Measurements from ENCODE around the gene SF3A2. TPM values are rescaled to one million over a fixed set of nuclear protein-coding genes. Genes with fewer than 3 reads are reported as not detected.

The SF3A2 gene
- total RNA-seq, 1 experiment from 2014 or later: 44.9 TPM

DNA sequence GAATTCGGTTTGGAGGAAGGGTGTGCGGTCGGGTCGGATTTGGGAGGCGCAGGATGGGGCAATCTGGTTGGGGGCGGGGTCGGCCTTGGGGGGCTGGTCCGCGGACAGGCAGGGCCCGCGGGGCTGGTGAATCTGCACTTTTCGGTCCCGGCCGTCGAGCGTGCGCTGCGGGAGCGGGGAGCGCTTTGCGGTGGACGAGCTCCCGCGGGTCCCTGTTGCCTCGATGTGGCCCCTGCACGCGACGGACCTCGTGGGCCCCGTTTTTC is 33.5 kb downstream of the SF3A2 start:
- Histone ChIP-seq H3K36me3 (peaks cover 56% of the 10 kb centered on the region), H3K9me3 (replicated peaks) (no peaks in the 10 kb centered on the region), H3K27ac (peak overlapping the region; percentile 78), H3K27me3 (replicated peaks) (no peaks in the 10 kb centered on the region), H3K4me1 (replicated peaks) (peaks cover 33% of the 10 kb centered on the region), H3K4me3 (peak overlapping the region; percentile 92)
- no peak for DNase-seq (ENCODE audit: low read depth in 1 of 2, low spot score in 2 of 2)

GRCh38 chr19:2270423-2271233 is 34.0 kb downstream of the SF3A2 start:
- peak; percentile 47 to 77 for DNase-seq (ENCODE audit: low read depth in 1 of 2, low spot score in 2 of 2)

GRCh38 chr19:2271234-2272103 is 34.8 kb downstream of the SF3A2 start:
- peak overlapping the region; percentile 92 for H3K4me3 ChIP-seq
- no peak for DNase-seq (ENCODE audit: low read depth in 1 of 2, low spot score in 2 of 2)
- no peak overlapping the region; the same call in 1 of the 2 replicates for H3K27ac ChIP-seq
- H3K9me3 ChIP-seq (replicated peaks): no peaks in the 10 kb centered on the region
- peaks cover 31% of the 10 kb centered on the region for H3K4me1 ChIP-seq (replicated peaks)
- H3K36me3 ChIP-seq: peaks cover 69% of the 10 kb centered on the region
- no peaks in the 10 kb centered on the region for H3K27me3 ChIP-seq (replicated peaks)

More at GRCh38 chr19:2270423-2271233, 34.0 kb downstream of the SF3A2 start:
- H3K4me1 ChIP-seq (replicated peaks): peaks cover 33% of the 10 kb centered on the region
- H3K9me3 ChIP-seq (replicated peaks): no peaks in the 10 kb centered on the region
- no peaks in the 10 kb centered on the region for H3K27me3 ChIP-seq (replicated peaks)
- H3K27ac ChIP-seq: peak overlapping the region; percentile 78
- H3K4me3 ChIP-seq: peak overlapping the region; percentile 92
- peaks cover 61% of the 10 kb centered on the region for H3K36me3 ChIP-seq

- no peaks in the 10 kb centered on the region for H3K9me3 ChIP-seq (replicated peaks)
- peak; percentile 62 to 84 for DNase-seq (ENCODE audit: low read depth in 1 of 2, low spot score in 2 of 2)
- no peak overlapping the region for H3K27ac ChIP-seq
- peaks cover 79% of the 10 kb centered on the region for H3K36me3 ChIP-seq
- no peaks in the 10 kb centered on the region for H3K27me3 ChIP-seq (replicated peaks)
- H3K4me3 ChIP-seq: 0 out of 2 replicates have a peak overlapping the region, but pooled peaks have one; percentile 6
- H3K4me1 ChIP-seq (replicated peaks): peaks cover 25% of the 10 kb centered on the region
Measured at GRCh38 chr19:2273356-2274184, 36.9 kb downstream of the SF3A2 start.

DNA sequence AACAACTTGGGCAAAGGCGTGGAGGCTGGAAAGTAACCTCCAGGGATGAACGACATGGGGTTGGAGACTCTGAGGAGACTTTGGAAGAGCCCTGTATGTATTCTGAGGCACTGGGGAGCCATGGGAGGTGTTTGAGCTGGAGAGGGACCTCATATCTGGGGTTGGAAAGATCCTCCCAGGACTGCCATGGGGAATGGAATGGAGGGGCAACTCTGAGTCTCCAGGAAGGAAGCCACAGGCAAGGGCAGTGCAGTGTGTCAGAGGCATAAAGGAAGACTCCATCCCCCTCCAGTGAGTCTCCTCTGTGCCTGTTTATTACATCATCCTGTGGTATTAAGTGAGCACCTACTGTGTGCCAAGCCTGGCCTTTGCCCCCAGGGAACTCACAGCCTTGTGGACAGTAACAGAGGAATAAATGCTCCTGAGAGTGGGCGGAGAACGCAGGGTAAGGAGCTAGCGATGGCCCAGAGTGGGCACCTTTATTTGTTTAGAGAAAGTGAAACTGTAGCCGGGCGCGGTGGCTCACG is 37.6 kb downstream of the SF3A2 start:
- no peaks in the 10 kb centered on the region for H3K27me3 ChIP-seq (replicated peaks)
- no peak for DNase-seq (ENCODE audit: low read depth in 1 of 2, low spot score in 2 of 2)
- no peaks in the 10 kb centered on the region for H3K9me3 ChIP-seq (replicated peaks)
- H3K36me3 ChIP-seq: peaks cover 79% of the 10 kb centered on the region
- no peak overlapping the region for H3K4me3 ChIP-seq
- H3K27ac ChIP-seq: no peak overlapping the region
- peaks cover 23% of the 10 kb centered on the region for H3K4me1 ChIP-seq (replicated peaks)

DNA sequence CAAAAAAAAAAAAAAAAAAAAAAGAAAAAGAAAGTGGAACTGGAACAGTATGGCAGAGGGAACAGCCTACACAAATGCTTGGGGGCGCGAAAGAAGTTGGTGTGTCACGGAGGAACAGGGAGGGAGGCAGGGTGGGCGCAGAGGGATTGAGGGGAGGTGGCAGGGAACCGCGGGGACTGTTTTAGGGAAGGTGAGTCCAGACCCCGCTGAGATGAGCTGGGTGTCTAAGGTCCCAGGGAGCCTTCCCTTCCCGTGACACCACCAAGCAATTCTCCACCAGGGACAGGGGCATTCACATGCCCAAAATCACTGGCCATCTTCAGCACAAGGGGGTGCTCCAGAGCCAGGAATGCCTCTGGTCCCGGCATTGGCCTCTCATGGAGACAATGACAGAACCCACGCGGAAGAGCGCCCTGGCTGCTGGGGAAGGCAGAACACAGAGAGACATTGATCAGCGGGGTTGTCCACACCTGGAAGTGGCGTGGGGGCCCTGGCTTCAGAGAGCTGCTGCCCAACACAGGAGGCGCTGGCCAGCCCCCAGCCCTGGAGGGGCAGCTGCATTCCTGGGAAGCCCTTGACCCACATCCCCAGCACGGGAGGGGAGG is 38.4 kb downstream of the SF3A2 start:
- peak; percentile 44 to 78 for DNase-seq (ENCODE audit: low read depth in 1 of 2, low spot score in 2 of 2)
- no peaks in the 10 kb centered on the region for H3K9me3 ChIP-seq (replicated peaks)
- H3K36me3 ChIP-seq: peaks cover 73% of the 10 kb centered on the region
- no peaks in the 10 kb centered on the region for H3K27me3 ChIP-seq (replicated peaks)
- H3K4me3 ChIP-seq: no peak overlapping the region
- H3K4me1 ChIP-seq (replicated peaks): peaks cover 23% of the 10 kb centered on the region
- H3K27ac ChIP-seq: no peak overlapping the region

DNA sequence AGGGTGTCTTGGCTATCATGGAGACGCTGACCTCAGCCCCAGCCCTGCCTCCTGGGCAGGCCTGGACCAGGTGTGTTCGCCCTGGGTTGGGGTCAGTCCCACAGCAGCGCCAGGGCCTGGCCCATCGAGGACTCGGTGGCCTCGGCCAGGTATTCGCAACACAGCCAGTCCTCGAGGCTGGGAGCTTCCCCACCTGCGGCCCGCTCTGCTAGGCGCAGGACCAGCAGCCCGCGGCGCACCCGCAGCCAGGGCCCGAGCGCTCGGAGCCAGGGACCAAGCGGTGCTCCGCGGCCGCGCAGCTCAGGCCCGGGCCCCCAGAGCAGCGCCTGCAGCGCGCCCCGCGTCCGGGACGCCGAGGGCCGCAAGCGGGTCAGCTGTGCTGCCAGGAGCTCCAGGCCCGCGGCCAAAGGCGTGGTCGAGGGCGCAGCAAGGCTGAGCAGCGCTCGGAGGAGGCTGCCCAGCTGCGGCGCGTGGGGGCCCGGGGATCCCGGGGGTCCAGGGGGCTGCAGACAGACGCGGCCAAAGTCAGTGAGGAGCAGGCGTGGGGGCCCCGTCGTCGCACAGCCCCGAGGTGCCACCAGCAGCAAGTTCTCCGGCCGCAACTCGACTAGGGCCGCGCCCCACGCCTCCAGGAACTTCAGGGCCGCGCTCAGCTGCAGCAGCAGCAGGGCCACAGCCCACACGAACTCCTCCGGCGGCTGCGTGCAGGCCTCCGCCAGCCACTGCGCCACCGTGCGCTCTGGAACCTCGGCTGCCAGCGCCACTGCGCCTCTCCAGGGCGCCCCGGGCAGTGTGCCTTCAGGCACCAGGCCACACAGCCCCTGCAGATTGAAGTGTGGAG is 39.2 kb downstream of the SF3A2 start:
- Histone ChIP-seq H3K4me3 (no peak overlapping the region), H3K27ac (no peak overlapping the region), H3K36me3 (peaks cover 65% of the 10 kb centered on the region), H3K27me3 (replicated peaks) (no peaks in the 10 kb centered on the region), H3K9me3 (replicated peaks) (no peaks in the 10 kb centered on the region), H3K4me1 (replicated peaks) (peaks cover 23% of the 10 kb centered on the region)
- DNase-seq (ENCODE audit: low read depth in 1 of 2, low spot score in 2 of 2): no peak

GRCh38 chr19:2276429-2276986 is 39.9 kb downstream of the SF3A2 start:
- no peak for DNase-seq (ENCODE audit: low read depth in 1 of 2, low spot score in 2 of 2)
- Histone ChIP-seq H3K27me3 (replicated peaks) (no peaks in the 10 kb centered on the region), H3K4me3 (no peak overlapping the region), H3K9me3 (replicated peaks) (no peaks in the 10 kb centered on the region), H3K36me3 (peaks cover 58% of the 10 kb centered on the region), H3K27ac (no peak overlapping the region), H3K4me1 (replicated peaks) (peaks cover 19% of the 10 kb centered on the region)

DNA sequence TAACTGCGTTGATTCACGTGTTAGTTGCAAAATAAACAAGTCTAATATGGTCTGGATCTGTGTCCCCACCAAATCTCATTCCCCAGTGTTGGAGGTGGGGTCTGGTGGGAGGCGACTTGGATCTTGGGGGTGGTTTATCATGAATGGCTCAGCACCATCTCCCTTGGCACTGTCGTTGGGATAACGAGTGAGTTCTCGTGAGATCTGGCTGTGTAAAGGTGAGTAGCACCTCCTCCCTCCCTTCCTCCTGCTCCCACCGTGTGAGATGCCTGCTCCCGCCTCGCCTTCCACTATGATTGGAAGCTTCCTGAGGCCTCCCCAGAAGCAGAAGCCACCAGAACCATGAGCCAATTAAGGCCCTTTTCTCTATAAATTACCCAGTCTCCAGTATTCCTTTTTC is 40.5 kb downstream of the SF3A2 start:
- DNase-seq (ENCODE audit: low read depth in 1 of 2, low spot score in 2 of 2): no peak
- Histone ChIP-seq H3K9me3 (replicated peaks) (no peaks in the 10 kb centered on the region), H3K4me1 (replicated peaks) (peaks cover 18% of the 10 kb centered on the region), H3K27ac (no peak overlapping the region), H3K27me3 (replicated peaks) (no peaks in the 10 kb centered on the region), H3K36me3 (peaks cover 52% of the 10 kb centered on the region), H3K4me3 (no peak overlapping the region)

DNA sequence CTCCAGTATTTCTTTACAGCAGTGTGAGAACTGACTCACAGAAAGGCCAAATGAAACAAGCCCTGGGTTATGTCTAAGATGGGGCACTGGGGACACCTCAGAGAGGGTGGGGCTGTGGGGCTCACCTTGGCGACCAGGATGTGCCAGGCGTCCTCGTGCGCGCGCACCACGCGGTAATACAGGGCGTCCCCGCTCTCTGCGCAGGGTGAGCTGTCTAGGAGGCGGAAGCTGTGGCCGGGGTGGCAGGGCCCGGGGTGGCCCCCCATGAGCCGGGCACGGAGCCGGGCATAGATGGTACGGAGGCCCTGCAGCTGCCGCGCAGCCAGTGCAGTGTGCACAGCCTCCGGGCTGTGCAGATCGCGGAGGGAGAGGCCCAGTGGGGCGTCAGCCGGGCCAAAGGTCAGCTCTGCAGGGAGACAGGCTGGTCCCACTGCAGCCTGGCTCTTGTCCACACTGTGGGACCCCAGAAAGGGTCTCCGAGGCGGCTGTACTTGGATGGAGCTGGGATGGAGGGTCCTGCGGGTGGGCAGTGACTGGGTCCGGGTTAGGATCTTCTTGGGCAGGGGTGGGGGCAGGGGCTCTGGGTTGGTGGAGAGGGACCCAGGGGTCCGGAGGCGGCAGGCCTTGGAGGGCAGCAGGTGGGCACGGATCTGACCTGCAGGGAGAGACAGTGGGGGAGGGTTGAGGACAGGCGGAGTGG is 42.0 kb downstream of the SF3A2 start:
- H3K9me3 ChIP-seq (replicated peaks): no peaks in the 10 kb centered on the region
- H3K4me1 ChIP-seq (replicated peaks): peaks cover 12% of the 10 kb centered on the region
- DNase-seq (ENCODE audit: low read depth in 1 of 2, low spot score in 2 of 2): no peak
- peaks cover 37% of the 10 kb centered on the region for H3K36me3 ChIP-seq
- H3K27ac ChIP-seq: no peak overlapping the region
- no peak overlapping the region for H3K4me3 ChIP-seq
- no peaks in the 10 kb centered on the region for H3K27me3 ChIP-seq (replicated peaks)

- peaks cover 6% of the 10 kb centered on the region for H3K4me1 ChIP-seq (replicated peaks)
- peaks cover 17% of the 10 kb centered on the region for H3K36me3 ChIP-seq
- DNase-seq (ENCODE audit: low read depth in 1 of 2, low spot score in 2 of 2): no peak
- no peak overlapping the region for H3K4me3 ChIP-seq
- H3K27ac ChIP-seq: no peak overlapping the region
- H3K9me3 ChIP-seq (replicated peaks): no peaks in the 10 kb centered on the region
- H3K27me3 ChIP-seq (replicated peaks): no peaks in the 10 kb centered on the region
Measured at GRCh38 chr19:2280633-2281264, 44.1 kb downstream of the SF3A2 start.

Data from SJSA1 (cell line).